NCI-H460 (cell line): ENCODE data around the gene TMEM132A. TPM values are rescaled to one million over a fixed set of nuclear protein-coding genes. Genes with fewer than 3 reads are reported as not detected.

Source experiments
- DNase-seq: peaks from one replicate; pipeline ENCODE4 v3.0.0-alpha.2; 2016; ENCODE audit warnings: low read depth; ENCODE audit errors: extremely low read depth
- polyA plus RNA-seq: library from polyadenylated mRNA; depleted of rRNA; stranded (reverse); fragments of >200 nt; gene quantifications from 2 replicates; pipeline ENCODE4 v1.2.3, GENCODE V29; 2014; cell fraction: nucleus; rRNA removed
- total RNA-seq: library from RNA; depleted of rRNA; stranded (reverse); fragments of >200 nt; shearing (Covaris generic); gene quantifications from 2 replicates; pipeline ENCODE4 v1.2.3, GENCODE V29; 2014; rRNA removed

The TMEM132A gene, protein sequence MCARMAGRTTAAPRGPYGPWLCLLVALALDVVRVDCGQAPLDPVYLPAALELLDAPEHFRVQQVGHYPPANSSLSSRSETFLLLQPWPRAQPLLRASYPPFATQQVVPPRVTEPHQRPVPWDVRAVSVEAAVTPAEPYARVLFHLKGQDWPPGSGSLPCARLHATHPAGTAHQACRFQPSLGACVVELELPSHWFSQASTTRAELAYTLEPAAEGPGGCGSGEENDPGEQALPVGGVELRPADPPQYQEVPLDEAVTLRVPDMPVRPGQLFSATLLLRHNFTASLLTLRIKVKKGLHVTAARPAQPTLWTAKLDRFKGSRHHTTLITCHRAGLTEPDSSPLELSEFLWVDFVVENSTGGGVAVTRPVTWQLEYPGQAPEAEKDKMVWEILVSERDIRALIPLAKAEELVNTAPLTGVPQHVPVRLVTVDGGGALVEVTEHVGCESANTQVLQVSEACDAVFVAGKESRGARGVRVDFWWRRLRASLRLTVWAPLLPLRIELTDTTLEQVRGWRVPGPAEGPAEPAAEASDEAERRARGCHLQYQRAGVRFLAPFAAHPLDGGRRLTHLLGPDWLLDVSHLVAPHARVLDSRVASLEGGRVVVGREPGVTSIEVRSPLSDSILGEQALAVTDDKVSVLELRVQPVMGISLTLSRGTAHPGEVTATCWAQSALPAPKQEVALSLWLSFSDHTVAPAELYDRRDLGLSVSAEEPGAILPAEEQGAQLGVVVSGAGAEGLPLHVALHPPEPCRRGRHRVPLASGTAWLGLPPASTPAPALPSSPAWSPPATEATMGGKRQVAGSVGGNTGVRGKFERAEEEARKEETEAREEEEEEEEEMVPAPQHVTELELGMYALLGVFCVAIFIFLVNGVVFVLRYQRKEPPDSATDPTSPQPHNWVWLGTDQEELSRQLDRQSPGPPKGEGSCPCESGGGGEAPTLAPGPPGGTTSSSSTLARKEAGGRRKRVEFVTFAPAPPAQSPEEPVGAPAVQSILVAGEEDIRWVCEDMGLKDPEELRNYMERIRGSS
- 20.9 and 22.0 TPM in 2 replicates for total RNA-seq
- 93.5 and 125 TPM in 2 replicates for polyA plus RNA-seq

DNA sequence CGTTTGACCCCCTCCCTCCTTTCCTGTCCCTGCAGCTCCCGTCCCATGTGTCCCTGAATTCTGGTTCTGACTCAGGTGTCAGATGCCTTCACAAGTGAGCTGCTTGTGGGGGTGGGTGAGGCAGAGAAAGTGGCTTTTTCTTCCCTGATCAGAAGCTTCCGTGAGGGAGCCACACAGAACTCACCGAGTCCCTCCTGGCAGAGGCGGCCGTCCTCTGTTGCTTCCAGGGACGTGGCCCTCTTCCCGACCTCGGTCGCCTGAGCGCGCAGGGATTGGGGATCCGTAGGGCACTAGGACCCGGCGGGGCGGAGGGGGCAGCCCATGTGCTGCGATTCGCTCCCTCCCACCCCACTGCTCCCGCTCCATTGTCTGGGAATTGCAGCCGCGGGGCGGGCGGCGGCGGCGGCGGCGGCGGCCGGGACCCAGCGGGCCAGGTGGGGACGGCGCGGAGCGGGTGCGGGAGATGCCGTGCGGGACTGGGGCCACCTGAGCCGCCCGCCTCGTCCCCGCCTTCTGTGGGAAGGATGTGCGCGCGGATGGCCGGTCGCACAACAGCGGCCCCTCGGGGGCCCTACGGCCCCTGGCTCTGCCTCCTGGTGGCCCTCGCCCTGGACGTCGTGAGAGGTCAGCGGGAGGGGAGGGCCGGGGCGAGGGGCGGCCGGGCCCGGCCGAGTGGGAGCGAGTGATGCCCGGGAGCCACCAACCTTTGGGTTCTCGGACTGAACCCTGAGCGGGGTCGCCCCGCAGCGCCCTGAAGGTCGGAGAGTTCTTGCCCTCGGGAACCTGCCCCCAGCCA is at the start of gene TMEM132A:
TSS of gene TMEM132A (plus strand) at position 351 of the 796 bp plus-strand sequence. CDS start at position 525, 174 bp downstream.
- DNase-seq: peak; percentile 62

DNA sequence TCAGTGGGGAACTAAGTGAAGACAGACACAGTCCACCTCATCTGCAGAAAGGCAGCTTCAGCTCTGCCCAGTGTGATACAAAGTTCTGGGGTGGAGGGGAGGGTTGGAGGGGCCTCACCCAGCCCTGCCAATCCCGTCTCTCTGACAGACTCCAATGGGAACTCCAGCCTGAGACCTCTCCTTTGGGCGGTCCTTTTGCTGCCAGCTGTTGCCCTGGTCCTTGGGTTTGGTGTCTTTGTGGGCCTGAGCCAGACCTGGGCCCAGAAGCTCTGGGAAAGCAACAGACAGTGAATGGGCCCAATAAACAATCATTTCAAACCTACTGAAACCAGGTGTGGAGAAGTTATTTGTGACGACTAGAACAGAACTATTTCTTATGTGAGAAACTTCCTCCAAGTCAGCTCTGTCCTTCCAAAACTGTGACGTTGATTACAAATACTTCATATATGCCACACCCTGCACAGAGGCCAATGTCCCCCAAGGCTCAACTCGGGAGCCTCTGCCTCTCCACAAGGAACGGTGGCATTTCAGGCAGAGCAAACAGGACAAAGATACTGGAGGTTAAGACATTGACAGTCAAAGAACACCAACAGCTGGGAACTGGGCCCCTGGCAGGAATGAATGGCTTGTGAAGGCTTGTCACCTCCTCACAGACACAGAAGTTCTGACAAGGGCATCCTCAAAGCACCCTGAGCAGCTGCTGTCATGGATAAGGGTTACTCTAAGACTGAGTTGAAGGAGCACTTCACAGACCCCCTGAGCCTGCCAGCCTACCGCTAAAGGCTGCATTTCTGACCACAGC is 48.7 kb upstream of the TMEM132A start:
- DNase-seq: no peak

DNA sequence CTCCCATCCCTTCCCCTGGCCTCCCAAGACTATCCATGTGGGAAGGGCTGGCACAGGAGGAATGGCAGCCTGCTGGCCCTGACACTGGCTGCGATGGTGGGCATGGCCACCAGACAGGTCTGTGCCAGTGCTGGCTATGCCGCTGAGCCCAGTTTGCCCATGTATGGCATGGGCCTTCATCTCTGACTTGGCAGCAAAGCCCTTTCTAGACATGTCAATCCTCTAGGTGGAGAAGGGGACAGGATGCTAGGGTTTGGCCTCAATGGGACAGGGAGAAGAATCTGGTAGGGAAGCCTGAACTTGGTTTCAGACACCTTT is 48.1 kb upstream of the TMEM132A start:
- no peak for DNase-seq

DNA sequence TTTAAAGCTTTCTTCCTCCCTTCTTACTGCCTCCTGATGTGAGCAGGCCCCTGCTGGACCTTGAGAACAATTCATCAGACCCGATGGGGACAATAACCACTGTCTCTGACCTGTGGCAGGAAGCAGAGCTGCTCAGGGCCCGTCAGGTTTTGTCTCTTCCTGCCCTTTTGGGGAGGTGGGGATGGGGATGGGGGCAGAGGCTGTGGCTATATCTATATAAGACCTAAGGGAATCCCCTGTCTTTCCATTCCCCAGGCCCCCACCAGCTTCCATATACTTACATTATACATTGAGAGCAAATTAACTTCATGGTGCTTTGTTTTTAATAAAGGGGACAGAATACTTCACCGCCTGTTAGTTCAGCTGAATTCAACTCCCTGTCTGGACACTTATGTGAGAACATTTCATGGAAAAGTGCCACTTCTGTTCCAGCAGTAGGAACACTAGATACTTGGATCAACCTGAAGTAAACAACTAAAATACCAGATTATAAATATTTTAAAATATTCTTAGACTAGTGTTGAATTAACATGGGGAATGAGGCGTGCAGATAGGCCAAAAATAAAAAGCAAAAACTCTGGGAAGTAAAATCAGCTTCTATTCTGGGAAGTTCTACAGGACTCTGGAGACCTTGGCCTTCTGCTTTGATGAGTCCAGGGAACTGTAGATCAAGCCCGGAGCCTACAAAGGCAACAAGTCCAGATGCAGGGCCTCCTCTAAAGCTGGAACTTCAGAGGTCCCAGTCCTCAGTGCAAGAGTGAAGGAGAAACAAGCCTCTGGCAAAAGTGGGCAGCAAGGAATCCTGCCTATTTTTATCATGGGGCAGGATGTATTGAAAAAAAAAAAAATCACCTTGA is 45.8 kb upstream of the TMEM132A start:
- no peak for DNase-seq

DNA sequence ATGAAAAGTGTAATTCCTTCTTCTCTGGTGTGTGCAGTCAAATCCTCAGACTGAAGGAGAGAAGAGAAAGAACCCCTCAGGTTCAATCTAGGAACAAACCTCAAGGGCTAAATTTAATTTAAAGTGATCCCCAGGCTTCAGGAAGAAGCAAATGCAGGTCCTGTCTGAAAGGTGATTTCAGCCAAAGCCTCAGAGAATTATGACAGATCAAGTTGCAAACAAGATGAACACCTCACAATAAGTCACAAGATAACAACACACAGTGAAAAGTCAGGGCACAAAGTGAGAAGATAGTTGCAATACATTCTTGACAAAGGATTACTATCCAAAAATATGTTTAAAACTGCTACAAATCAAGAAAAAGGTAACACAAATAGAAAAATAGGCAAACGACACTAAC is 45.2 kb upstream of the TMEM132A start:
- DNase-seq: no peak

DNA sequence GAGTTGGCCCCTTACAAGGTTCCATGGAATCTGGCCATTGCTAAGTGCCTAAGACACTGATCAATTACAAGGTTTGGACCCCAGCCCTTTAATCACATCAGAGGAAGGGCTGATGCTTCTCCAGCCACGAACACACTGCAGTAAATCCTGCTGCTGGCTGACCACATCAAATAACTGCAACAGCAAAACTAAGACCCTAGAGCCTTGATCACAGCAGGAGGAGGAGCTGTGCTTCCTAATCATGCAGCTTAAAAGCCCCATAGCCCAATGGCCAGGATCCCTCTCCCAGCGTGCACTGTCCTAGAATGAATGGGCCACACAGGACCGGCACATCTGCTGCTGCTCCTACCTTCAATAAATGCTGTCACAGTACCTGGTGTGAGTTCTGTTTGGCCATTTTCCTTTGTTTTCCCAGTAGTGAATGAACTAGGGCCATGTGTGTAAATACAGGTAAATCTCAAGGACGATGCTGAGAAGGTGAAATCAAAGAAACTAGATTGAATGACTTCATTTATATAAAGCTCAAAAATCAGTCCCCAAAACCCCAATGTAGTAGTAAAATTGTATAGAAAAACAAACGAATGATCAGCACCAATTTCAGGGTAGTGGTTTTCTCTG is 44.2 kb upstream of the TMEM132A start:
- no peak for DNase-seq

DNA sequence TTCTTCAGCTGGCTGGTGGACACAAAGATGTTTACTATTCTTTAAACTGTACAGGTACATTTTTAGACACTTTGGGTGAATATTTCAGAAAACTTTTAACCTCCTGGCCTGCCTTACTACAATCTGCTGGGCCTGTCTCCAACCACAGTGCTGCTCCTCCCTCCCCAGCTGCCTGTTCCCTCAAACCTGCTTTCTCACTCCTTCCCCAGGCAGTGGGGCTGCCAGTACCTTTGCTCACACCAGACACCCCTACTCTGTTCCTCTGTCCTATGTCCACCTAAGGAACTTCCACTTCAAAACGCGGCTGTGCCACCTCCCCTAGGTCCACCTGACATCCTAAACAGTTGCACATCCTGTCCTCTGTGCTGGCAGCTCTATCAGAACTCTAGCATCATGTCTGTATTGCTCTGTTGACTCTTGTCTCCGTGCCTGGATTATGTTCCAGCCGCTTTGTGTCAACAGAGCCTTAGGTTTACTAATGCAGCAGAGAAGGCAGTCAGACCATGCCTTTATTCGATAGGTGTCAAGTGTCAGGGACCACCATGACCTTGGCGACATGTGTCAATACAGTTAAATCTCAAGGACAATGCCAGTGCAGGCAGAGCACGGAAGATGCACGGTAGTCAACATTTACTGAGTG is 43.5 kb upstream of the TMEM132A start:
- DNase-seq: no peak

DNA sequence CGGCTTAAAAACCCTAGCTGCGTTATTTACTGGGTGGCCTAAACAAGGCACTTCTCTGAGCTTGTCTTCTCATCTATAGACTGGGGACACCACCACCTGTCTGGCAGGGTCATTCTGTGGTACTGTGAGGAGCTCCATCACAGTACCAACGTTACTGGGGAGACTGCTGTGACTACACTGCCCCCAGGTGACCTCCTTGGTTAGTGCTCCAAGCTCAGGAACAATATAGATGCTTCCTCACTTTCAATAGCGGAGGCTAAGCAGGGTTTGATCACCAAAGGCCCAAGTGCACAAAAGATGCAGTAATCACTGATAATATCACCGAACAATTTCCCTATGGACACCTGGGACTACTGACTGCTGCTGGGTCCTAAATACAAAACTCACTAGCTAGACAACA is 36.7 kb upstream of the TMEM132A start:
- DNase-seq: peak; percentile 6

DNA sequence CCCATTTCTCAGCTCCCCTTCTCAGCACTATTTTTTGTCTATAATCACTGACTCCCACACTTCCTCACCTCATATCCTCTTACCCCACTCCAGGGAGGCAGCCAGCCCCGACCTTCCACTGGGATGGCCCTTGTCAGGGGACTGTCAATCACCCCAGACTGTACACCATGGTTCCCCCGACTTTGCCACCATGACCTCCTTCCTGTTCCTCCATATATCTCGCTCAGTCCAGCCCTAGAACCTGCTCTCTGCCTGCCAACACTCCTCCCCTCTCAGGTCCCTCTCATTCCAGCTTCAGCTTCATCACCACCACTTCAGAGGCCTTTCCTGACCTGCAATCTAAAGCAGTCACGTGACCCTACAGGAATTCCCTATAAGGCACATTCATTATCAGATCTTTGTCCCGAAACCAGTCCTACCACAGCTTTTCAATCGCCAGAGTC is 34.4 kb upstream of the TMEM132A start:
- DNase-seq: no peak

DNA sequence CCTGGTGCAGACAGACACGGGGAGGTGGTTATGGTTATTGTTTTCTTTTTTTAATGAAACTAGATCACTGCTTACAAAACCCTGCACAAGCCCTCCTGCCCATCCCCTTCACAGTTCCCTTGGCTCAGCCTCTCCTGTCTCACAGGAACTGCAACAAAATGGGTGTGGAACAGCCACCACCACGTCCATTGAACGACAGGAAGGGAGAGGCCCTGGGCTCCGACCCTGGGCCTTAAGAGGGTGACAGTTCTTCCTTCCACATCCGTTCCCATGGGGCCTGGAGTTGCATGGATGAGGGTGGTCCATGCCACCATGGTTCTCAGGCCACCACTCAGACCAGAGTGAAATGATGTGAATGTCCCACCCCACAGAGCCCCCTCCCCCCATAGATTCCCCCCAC is 33.6 kb upstream of the TMEM132A start:
- no peak for DNase-seq

DNA sequence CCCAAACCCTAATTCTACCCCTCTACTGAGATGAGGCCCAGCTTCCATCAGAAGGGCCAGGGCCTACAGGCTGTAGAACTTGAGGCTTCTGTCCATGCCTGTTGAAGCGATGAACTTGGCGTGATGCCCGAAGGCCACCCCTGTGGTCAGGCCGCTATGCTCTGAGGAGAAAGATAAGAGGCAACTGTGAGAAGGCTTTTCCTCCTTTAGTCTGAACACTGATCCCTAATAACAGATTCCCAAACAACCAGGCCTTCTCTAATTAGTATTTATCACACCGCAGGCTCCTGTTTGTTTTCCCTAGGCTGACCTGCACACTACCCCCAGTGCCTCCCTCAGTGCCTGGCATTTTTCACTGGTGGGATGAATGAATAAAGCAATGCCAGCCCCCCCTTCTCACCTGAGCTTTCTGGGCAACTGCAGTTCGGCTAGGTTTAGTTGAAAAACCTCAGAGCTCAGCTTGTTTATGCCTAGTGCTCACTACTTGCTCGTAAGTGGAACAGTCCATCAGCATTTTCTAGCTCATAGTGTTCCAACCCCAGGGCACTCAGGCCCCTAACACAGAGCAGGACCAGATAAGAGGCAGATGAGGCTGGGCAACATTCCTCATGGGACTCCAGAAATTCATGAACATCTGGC is 33.0 kb upstream of the TMEM132A start:
- no peak for DNase-seq

DNA sequence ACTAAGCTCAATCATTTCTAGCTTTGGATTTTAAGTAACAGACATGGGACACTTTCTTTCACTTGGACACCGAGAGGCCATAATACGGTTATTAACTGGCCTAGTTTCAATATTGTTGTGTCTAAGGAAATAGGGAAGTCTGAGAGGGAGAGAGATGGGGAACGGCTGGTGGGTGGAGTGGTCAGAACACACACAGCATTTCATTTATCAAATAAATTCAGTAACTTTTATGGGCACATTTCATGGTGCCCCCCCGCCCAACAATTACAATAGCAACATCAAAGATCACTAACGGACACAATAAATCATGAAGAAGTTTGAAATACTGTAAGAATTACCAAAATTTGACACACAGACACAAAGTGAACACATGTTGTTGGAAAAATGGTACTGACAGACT is 28.6 kb upstream of the TMEM132A start:
- DNase-seq: no peak

DNA sequence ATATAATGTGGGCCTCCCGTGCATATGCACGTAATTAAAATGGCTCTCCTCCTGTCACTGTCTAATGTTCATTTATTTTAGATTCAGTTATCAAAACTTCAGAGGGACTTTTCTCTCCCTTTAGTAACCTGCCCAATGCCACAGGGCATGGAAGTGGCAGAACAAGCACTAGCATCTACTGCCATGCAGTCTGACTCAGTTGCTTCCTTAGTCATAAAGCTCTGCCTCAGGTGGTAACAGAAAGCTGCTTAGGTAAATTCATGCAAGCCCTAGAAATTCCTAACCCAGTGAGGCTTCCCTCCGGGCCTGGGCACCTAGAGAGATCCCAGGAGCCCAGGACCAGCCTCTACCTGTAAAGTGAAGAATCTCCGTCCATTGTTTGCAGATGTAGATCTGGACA is 26.8 kb upstream of the TMEM132A start:
- DNase-seq: no peak

DNA sequence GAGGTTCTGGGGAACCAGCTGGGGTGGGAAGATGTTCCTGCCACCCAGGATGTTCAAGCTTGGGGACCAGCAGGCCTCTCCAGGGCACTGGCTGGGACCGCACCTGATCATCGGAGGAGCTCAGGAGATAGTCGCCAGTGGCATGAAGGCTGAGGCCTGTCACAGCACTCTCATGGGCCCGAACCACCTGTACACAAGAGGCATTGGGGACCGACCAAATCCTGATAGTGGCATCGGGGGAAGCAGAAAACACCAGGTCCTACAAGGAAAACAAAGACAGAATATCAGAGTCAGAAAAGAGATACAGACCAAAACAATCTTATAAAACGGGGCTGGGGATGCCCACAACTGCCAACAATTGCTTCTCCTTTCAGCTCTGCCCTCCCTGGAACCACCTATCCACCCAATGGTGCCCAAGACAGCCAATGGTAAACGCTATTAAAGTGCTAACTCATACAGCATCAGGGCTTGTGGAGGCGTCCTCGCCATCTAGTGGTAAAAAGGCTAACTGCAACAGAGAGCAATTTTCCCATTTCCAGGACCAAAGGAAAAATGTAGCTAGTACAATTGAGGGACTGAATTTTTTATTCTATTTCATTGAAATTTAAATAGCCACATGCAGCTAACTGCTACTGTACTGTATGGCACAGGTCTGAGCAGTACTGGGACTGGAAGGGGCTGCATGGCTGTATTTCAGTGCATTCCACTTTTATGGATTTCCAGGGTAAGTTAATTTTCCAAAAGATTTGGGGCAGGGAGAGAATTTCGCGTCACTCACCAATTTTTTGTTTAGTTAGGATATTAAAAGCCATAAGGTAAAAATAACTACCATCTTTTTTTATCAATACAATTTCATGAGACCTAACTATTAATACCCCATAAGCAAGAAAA is 25.0 kb upstream of the TMEM132A start:
- DNase-seq: peak; percentile 58

DNA sequence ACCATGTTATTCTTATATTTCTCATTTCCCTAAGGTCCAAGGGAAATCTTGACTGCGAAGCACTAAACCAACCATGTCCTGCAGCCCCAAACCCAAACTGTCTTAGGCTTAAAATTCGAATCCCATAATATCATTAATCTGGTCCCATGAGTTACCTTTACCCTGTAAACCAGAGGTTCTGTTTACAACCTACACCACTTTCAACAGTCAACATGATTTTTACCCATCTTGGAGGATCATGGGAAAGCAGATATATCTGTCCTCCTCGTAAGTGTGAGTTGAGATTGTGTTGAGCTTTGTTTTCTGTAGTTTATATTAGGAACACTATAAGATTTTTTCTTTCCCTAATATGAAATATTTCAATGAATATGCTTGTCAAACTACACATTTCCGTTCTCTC is 24.3 kb upstream of the TMEM132A start:
- DNase-seq: no peak

DNA sequence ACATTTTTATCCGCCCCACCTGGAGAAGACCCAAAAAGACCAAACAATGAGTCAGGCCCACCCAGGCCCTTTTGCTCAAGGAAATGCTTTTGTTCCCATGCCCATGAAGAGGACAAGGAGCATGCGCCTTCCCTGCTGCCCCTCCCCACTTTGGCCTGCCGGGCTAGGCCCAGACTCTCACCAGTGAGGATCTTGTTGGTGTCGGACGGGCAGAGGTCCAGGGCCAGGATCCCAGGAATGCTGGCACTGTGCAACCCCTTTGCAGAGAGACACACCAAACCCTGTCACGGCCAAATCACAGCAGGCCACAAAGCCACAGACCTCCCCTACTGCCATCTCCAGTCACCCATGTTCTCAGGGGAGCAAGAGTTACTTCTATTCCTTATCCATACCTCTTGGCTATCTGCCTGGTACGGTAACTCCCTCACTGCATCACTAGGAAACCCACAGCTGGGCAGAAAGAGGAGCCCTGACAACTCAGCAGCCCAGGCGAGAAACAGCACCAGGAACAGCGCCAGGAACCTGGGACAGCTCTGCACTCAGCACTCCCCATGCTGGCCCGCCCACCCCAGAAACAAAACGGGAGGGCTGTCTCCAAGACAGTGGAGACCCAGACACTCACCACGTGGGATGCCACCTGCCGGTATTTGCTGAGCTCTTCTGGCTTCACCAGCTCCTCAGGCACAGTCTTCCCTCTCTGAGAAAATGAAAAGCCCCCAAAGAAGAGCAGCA is 23.4 kb upstream of the TMEM132A start:
- no peak for DNase-seq
